MM.1S (cell line): ENCODE data around the gene ZP2.

ENCODE experiments used
- DNase-seq: peaks from one replicate; pipeline ENCODE4 v3.0.0-alpha.2; 2015
- H2AFZ ChIP-seq: fragments of 300-600 bp; sonication (generic); 2 replicates; pipeline ENCODE4 v1.6.0; 2016; ENCODE audit warnings: antibody characterized with exemption, low read length
- H3F3A ChIP-seq: fragments of 300-600 bp; sonication (generic); 2 replicates; pipeline ENCODE4 v1.6.1; 2016; ENCODE audit warnings: mild to moderate bottlenecking, antibody characterized with exemption, low read length, moderate library complexity, mixed read lengths; ENCODE audit not compliant: insufficient read depth
- H3K27ac ChIP-seq: fragments of 300-600 bp; sonication (generic); 2 replicates; pipeline ENCODE4 v1.5.1; 2016; ENCODE audit warnings: mild to moderate bottlenecking, low read length
- H3K27me3 ChIP-seq: fragments of 300-600 bp; sonication (generic); replicated peaks from 2 replicates; pipeline ENCODE4 v1.6.0; 2016; ENCODE audit warnings: low read length; ENCODE audit not compliant: insufficient read depth
- H3K36me3 ChIP-seq: fragments of 300-600 bp; sonication (generic); replicated peaks from 2 replicates; pipeline ENCODE4 v1.6.1; 2016; ENCODE audit warnings: mild to moderate bottlenecking, low read length, mixed read lengths; ENCODE audit not compliant: insufficient read depth
- H3K4me1 ChIP-seq: fragments of 300-600 bp; sonication (generic); 2 replicates; pipeline ENCODE4 v1.6.1; 2016; ENCODE audit warnings: low read length, mixed read lengths
- H3K4me2 ChIP-seq: fragments of 300-600 bp; sonication (generic); 2 replicates; pipeline ENCODE4 v1.6.0; 2016; ENCODE audit warnings: low read depth, low read length
- H3K4me3 ChIP-seq: fragments of 300-600 bp; sonication (generic); 2 replicates; pipeline ENCODE4 v1.5.1; 2016; ENCODE audit warnings: low read length, mixed read lengths
- H3K79me2 ChIP-seq: fragments of 300-600 bp; sonication (generic); 2 replicates; pipeline ENCODE4 v1.6.1; 2016; ENCODE audit warnings: mixed run types, low read length, mixed read lengths
- H3K9ac ChIP-seq: fragments of 300-600 bp; sonication (generic); 2 replicates; pipeline ENCODE4 v1.6.1; 2016; ENCODE audit warnings: low read length, mixed read lengths
- H3K9me2 ChIP-seq: fragments of 300-600 bp; sonication (generic); replicated peaks from 2 replicates; pipeline ENCODE4 v1.6.1; 2016; ENCODE audit warnings: mild to moderate bottlenecking, low read length, mixed read lengths; ENCODE audit not compliant: insufficient read depth
- H3K9me3 ChIP-seq: fragments of 300-600 bp; sonication (generic); replicated peaks from 2 replicates; pipeline ENCODE4 v1.6.1; 2016; ENCODE audit warnings: mild to moderate bottlenecking, low read length, mixed read lengths; ENCODE audit not compliant: insufficient read depth
- H4K20me1 ChIP-seq: fragments of 300-600 bp; sonication (generic); 2 replicates; pipeline ENCODE4 v1.6.1; 2016; ENCODE audit warnings: mild to moderate bottlenecking, low read length, moderate library complexity, mixed read lengths; ENCODE audit not compliant: insufficient read depth
- EZH2 ChIP-seq: fragments of 300-600 bp; sonication (generic); optimal IDR thresholded peaks from 2 replicates; pipeline ENCODE3; 2017; ENCODE audit warnings: low read depth, mild to moderate bottlenecking, antibody characterized with exemption, low read length, mixed read lengths
- EZH2phosphoT487 ChIP-seq: fragments of 300-600 bp; sonication (generic); IDR thresholded peaks from 2 replicates; pipeline ENCODE4 v1.6.1; 2018; ENCODE audit warnings: antibody characterized with exemption, low read length
- TF ChIP-seq, protein P1 (sequence below): fragments of 300-600 bp; sonication (generic); IDR thresholded peaks from 2 replicates; pipeline ENCODE4 v1.5.1; 2016; ENCODE audit warnings: antibody characterized with exemption, low read length, mixed read lengths

The ZP2 gene

DNA sequence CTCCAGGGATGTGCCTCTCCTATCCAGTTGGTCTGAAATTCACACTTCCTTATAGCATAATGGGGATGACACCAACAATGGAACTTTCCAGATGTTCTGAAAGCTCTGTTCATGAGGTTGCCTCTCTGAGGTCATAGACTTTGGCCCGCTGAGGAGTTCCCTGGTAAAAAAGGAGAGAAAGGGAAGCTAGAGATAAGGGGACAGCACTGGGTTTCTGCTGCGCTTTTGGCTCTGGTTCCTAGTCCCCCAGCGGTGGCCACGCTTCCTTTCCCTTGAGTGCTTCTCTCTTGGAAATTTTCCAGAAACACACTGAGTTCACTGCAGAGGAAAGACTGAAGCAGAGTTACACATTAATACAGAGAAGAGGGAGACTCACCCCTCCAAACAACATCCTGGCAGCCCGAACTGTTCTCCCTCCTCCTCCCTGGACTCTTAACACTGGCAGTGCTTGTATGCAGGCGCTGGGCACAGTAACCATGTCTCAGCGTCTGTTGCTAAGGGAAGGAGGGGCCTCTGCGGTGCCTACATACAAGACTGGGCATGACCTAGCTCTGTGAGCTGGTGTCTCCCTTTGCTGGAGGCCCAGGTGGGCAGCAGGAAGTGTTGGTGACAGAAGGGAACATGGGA is 60.9 kb downstream of the ZP2 start, which contains the start of gene DNAH3:
TSS of gene DNAH3 (minus strand) at position 472 of the 627 bp plus-strand sequence. CDS start 527 bp downstream, outside the sequence.
- no peak within 1 kb of the TSS for H3K4me3 ChIP-seq

More for the DNA sequence above, 60.9 kb downstream of the ZP2 start, which contains the start of gene DNAH3:
- Histone ChIP-seq H2AFZ (no peak within 1 kb of the TSS), H3K9me3 (no peaks in the 10 kb centered on the region), H3K9ac (no peak within 1 kb of the TSS), H3K9me2 (no peaks in the 10 kb centered on the region), H3K27me3 (no peaks in the 10 kb centered on the region), H4K20me1 (no peaks in the 10 kb centered on the region), H3K79me2 (no peaks in the 10 kb centered on the region), H3K4me1 (no peaks in the 10 kb centered on the region), H3K36me3 (no peaks in the 10 kb centered on the region), H3F3A (no peaks in the 10 kb centered on the region), H3K4me2 (no peak within 1 kb of the TSS), H3K27ac (no peak within 1 kb of the TSS)
- no peak for DNase-seq
- TF ChIP-seq EZH2: no peak
- TF ChIP-seq, protein P1, sequence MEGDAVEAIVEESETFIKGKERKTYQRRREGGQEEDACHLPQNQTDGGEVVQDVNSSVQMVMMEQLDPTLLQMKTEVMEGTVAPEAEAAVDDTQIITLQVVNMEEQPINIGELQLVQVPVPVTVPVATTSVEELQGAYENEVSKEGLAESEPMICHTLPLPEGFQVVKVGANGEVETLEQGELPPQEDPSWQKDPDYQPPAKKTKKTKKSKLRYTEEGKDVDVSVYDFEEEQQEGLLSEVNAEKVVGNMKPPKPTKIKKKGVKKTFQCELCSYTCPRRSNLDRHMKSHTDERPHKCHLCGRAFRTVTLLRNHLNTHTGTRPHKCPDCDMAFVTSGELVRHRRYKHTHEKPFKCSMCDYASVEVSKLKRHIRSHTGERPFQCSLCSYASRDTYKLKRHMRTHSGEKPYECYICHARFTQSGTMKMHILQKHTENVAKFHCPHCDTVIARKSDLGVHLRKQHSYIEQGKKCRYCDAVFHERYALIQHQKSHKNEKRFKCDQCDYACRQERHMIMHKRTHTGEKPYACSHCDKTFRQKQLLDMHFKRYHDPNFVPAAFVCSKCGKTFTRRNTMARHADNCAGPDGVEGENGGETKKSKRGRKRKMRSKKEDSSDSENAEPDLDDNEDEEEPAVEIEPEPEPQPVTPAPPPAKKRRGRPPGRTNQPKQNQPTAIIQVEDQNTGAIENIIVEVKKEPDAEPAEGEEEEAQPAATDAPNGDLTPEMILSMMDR: no peak
- no peak for TF ChIP-seq EZH2phosphoT487
